Islet of Langerhans (tissue), 1 donor: ENCODE results near the gene CLPTM1L.
"Not testable (repeated sequence)": the region's sequence is repeated elsewhere in the genome, so short reads cannot be mapped to it uniquely, and the experiment has no call there.

Source experiments
- FAIRE-seq: peaks from one replicate; lab custom pipeline; 2011; peaks lifted over from hg19 to GRCh38; lab: Jason Lieb, UNC

CLPTM1L gene

DNA sequence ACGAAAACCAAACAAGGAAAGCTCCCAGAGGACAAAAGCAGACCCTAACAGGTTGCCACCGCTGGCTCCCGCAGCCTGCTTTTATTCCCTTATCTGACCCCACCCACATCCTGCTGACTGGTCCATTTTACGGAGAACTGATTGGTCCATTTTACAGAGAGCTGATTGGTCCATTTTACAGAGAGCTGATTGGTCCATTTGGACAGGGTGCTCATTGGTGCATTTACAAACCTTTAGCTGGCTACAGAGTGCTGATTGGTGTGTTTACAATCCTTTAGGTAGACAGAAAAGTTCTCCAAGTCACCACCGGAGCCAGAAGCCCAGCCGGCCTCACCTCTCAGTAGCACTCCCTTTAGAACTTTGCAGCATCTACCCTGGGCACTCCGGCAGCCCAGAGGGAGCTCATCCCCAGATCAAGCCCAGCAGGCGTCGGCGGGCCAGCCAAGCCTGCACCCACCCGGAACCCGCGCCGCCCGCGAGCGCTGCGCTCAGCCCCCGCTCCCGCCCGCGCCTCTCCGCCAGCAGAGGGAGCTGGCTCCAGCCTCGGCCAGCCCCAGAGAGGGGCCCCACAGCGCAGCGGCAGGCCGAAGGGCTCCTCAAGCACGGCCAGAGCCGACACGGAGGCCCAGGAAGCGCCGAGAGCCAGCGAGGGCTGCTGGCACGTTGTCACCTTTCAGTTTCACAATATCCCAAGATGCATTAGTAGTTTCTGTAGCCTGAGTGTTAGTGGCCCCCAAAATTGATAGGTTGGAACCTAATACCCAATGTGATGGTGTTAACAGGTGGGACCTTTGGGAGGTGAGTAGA lies 35.3 kb upstream of the CLPTM1L start:
- FAIRE-seq: no peak

- no peak for FAIRE-seq
These were observed 34.2 kb upstream of the CLPTM1L start for GRCh38 chr5:1378866-1379659.

GRCh38 chr5:1378096-1378495 lies 33.2 kb upstream of the CLPTM1L start:
- FAIRE-seq: no peak

- FAIRE-seq: no peak
These were observed 32.1 kb upstream of the CLPTM1L start for GRCh38 chr5:1376981-1377380.

- FAIRE-seq: no peak
These were observed 31.2 kb upstream of the CLPTM1L start for GRCh38 chr5:1375871-1376810.

DNA sequence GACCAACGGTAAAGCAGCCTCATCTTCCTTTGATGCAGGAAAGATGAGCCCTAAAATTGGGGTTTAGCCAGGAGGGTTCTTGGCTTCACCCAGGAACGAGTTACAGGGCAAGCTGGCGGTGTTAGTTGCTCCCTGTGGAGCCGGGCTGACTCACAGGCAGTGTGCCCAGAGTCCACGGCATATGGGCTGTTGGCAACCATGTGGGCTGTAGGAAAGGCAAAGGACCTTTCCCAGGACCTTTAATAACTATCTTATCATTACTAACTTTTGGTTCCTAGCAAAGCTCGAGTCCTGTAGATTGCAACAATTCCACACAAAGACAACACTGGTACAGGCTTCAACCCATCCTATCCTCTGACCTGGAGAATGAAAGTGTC lies 29.8 kb upstream of the CLPTM1L start:
- FAIRE-seq: no peak

- FAIRE-seq: no peak
These were observed 29.3 kb upstream of the CLPTM1L start for GRCh38 chr5:1374030-1374678.

- FAIRE-seq: not testable (repeated sequence)
These were observed 27.1 kb upstream of the CLPTM1L start for GRCh38 chr5:1371972-1372342.

DNA sequence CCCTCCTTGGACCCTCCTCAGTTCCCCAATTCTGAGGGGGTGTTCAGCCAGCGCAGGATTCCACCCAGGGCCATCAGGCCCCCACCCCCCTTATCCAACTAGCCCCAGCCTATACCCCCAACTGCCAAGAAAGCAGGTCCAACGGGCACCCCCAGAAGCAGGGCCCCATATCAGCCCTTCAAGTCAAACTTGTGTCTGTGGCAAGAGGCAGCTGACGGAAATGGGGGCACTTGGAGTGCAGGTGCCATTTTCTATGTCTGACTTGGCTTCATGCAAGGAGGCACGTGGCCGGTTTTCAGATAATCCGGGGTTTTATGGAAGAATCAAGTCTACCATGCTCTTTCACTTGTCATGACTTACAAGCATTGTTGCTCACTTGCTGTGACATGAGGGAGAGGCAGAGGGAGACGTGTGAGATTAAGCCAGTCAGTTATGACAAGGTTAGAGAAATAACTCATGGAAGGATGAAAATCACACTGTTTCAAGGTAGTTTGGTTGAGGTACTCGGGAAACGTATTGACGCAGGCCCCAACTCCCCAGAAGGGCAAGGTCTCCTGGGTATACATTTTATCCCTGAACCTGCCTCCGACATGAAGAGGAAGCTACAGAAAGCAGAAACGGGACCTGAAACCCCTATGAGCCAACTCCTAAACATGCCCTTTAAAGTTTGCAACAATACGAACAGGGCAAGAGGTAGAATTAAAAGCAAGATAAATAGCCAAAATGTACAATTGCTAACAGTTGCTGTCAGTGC lies 26.5 kb upstream of the CLPTM1L start:
- FAIRE-seq: no peak

GRCh38 chr5:1370006-1370405 lies 25.1 kb upstream of the CLPTM1L start:
- no peak for FAIRE-seq

- no peak for FAIRE-seq
These were observed 23.9 kb upstream of the CLPTM1L start for GRCh38 chr5:1368756-1369155.

DNA sequence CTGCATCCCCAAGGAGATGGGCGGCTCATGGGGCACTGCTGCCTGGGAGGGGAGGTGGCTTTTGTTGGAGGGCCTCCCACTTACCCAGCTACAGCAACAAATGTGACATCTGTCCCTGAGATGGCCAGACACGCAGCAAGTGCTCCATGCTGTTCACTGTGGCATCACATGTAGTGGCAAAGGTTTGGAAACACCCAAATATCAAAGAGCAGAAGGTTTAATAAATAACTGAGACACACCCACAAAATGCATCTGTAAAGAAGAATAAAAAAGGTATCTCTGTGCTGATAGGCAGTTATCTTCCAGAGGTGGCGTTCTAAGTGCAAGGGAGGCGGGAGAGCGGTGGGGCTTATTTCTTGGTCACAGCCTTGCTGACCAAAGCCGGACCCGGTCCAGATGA lies 23.3 kb upstream of the CLPTM1L start:
- no peak for FAIRE-seq

DNA sequence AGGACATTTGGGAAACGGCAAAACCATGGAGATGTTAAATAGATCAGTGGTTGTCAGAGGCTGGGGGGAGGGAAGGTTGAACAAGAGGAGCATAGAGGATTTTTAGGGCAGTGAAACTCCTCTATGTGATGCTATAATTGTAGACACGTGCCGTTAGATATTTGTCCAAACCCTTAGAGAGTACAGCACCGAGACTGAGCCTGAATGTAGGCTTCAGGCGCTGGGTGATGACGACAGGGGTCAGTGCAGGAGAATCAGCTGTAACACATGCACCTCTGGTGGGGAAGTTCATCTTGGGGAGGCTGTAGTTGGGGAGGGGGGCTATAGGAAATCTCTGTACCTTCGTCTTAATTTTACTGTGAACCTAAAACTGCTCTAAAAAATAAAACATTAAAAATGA lies 22.2 kb upstream of the CLPTM1L start:
- FAIRE-seq: no peak

- no peak for FAIRE-seq
These were observed 21.6 kb upstream of the CLPTM1L start for GRCh38 chr5:1366514-1366913.

GRCh38 chr5:1364211-1364610 lies 19.3 kb upstream of the CLPTM1L start:
- FAIRE-seq: no peak

DNA sequence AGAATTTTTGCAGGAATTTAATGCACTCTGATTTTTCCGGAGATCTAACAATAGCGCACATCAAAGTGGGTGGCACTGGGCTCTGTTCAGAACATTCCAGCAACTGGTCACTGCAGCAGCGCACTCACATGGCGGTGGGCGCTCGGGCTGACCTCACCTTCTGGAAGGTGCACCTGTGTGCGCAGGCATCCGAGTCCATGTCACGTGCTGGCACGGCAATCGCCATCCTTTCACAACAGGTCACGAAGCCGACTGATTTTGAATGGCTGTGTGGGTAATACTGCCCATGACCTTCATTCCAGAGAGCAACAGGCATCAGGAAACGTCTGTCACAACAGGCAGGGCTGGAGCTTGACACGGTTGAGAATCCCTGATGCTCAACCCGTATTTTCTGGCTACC lies 18.7 kb upstream of the CLPTM1L start:
- FAIRE-seq: no peak

GRCh38 chr5:1363160-1363559 lies 18.3 kb upstream of the CLPTM1L start:
- no peak for FAIRE-seq

GRCh38 chr5:1362242-1363015 lies 17.5 kb upstream of the CLPTM1L start:
- FAIRE-seq: no peak

DNA sequence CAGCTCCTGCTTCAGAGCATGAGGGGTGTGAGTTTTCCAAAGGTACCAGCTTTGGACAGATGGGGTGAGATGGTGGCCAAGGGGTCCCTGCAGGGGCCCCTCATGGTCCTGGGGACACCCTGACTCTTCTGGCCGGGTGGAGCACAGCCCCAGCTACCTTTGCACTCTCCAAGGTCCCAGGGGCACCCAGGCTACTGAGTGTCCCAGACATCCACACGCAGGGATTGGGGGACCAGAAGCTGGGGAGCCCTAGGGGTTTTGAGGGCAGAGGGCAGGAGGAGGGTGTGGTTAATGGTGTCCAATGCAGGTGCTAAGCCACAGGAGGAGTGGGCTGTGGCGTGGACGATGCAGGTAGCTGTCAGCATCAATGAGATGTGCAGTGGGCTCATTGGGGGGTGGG lies 16.0 kb upstream of the CLPTM1L start:
- no peak for FAIRE-seq

DNA sequence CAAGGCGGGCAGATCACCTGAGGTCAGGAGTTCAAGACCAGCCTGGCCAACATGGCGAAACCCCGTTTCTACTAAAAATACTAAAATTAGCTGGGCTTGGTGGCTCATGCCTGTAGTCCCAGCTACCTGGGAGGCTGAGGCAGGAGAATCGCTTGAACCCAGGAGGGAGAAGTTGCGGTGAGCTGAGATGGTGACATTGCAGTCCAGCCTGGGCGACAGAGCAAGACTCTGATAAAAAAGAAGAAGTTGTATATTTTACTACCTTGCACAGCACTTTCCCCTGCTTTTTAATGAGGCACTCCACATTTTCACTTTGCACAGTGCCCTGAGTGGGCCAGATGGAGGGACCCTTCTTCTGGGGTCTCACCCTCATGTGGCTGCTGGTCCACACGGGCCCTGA lies 15.5 kb upstream of the CLPTM1L start:
- not testable (repeated sequence) for FAIRE-seq

DNA sequence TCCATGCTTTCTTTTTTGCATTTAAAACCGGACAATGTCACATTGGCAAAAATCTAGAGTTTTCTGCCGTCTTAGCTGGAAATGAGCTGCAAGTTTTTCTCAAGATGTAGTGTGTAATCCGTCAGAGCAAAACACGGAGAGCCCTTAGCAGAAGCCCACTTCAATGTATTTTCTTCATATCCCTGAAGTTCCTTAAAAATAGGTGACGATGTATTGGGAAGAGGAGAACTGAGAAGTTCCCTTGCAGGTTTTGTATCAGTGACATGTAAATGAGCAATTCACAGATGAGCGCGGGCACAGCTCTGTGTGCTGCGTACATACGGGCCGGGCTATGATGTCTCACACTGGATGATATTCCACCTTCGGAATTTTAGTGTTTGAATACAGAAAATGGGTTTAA lies 14.8 kb upstream of the CLPTM1L start:
- no peak for FAIRE-seq
